GM21529 (cell line): ENCODE data around the gene PIPOX.

Experiments
- ATAC-seq: cut with Tn5 transposase; IDR thresholded peaks from one replicate; pipeline ENCODE4 v1.9.1; 2021; ENCODE audit not compliant: unreplicated experiment

PIPOX gene

DNA sequence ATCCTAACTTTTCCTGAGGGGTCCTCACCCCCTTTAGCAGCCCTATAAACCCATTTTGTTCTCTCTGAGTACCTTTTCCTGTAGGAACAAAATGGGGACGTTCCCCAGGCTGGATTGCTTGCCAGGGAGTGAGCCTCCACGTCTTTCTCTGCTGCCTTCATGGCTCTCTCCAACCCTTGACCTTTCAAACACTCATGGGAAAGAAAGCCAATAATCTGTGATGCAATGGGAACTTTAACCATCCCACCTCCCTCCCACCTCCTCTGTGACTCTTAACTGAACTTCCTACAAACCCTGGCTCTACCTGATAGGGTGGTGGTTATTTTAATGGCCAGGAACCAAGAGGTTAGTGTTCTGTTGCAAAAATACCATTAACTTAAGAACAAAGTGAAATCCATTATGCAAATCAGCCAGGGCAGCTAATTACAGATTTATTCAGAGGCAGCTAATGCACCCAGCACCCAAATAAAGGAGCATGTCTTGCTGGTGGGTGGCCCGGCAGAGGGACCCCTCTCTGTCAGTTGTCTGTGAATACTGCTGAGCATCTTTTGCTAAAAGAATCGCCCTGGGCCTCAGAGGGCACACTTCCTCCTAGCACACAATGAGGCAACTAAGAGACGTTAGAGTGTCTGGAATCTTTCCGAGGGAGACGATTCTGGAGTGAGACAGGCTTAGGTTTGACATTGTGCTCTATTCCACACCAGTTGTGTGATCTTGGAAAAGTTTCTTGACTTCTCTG, 3.0 kb downstream of the PIPOX start:
- no peak for ATAC-seq

DNA sequence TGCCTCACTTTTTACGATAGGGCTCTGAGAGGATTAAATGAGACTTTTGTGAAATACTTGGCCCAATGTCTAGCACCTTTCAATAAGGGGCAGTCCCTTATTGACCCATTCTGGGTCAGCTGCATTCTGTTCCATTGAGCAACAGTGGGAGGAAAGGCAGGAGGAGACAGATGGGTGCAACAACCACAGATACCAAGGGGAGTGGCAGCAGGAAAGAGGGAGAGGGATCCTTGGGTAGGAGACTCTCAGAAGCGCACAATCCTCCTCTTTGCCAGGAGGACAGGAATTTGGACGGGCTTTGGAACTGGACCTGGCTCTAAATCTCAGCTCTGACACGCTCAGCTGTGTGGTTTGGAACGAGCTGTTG, 3.5 kb downstream of the PIPOX start:
- ATAC-seq = no peak

GRCh38 chr17:29048440-29049368, 5.8 kb downstream of the PIPOX start:
- no peak for ATAC-seq

DNA sequence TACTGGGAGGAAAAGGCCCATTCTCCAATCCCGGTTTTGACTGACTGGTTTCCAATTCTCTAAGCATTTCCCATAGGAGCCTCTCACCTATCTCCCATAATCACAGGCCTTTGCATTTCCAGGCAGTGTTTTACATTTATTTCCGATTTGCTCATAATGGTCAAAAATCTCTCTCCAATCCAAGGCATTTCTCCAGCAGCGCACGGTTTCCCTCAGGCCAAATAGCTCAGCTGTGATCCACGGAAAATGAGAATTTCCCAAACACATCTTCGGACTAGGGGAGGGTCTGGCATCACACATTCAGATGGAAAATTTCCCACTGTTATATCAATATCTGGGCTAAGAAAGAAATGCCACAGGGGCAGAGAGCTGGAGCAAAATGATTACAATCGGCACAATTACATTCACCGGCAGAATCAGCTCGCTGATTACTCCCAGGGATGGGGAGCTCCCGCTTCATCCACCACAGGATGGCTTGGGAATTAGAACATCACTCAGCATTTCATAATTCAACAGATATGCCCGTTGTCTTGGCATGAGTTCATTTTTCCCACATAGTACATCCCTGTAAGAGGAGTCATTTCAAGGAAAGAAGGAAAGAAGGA, 6.7 kb downstream of the PIPOX start:
- ATAC-seq = no peak

GRCh38 chr17:29050176-29050575, 7.2 kb downstream of the PIPOX start:
- no peak for ATAC-seq

DNA sequence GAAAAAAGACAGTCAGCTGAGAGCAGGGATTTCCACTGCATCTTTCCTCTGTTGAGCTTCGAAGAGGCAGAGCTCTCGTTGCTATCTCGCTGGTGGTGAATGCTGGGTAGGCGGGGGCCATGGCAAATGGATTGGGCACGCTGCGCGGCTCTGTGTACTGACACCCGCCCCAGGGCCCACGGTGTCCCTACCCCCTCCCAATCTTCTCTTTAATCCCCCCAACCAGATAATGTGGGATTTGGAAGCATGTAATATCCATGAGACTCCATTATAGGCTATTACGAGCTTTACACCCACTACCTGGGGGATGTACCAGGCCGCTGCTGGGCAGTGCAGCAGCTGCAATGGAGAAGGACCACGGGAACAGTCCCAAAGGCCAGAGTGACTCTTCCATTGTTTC, 8.3 kb downstream of the PIPOX start:
- no peak for ATAC-seq

GRCh38 chr17:29051731-29052130, 8.8 kb downstream of the PIPOX start:
- no peak for ATAC-seq

DNA sequence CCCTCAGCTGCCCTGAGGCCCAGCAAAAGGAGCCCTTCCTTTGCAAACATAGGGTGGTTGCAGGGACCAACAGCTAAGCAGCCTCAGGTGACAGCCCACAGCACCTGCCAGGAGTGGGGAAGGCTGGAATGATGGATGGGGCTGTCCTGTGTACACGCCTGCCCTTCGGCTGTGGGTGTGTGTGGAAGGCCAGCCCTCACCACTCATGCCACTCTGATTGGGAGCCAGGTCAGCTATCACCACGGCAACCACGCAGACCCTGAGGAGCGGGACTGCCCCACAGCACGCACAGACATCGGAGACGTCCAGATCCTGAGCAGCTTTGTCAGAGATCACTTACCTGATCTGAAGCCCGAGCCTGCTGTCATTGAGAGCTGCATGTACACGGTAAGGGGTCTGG, 11.9 kb downstream of the PIPOX start:
- ATAC-seq = no peak

- no peak for ATAC-seq
Measured at GRCh38 chr17:29057361-29057760, 14.4 kb downstream of the PIPOX start.

DNA sequence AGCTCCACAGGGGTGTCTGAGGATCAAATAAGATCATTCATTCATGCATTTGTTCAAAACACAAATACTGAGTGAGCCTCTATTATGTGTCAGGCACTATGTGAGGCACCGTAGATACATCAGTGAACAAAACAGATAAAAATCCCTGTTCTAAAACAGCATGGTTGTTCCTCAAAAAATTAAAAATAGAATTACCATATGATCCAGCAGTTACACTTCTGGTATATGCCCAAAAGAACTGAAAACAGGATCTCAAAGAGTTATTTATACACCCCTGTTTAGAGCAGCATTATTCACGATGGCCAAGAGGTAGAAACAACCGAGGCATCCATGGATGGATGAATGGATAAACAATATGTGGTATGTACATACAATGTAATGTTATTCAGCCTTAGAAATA, 15.4 kb downstream of the PIPOX start:
- ATAC-seq = no peak

- no peak for ATAC-seq
Measured at GRCh38 chr17:29059281-29059680, 16.3 kb downstream of the PIPOX start.

GRCh38 chr17:29060475-29060874, 17.5 kb downstream of the PIPOX start:
- ATAC-seq = no peak

GRCh38 chr17:29061036-29061435, 18.1 kb downstream of the PIPOX start:
- no peak for ATAC-seq

GRCh38 chr17:29062215-29062614, 19.3 kb downstream of the PIPOX start:
- ATAC-seq = no peak

- ATAC-seq = no peak
Measured at GRCh38 chr17:29063992-29064391, 21.1 kb downstream of the PIPOX start.

- ATAC-seq = no peak
Measured at GRCh38 chr17:29066047-29066446, 23.1 kb downstream of the PIPOX start.

GRCh38 chr17:29066606-29067005, 23.7 kb downstream of the PIPOX start:
- ATAC-seq = no peak

GRCh38 chr17:29068818-29069217, 25.9 kb downstream of the PIPOX start:
- no peak for ATAC-seq

GRCh38 chr17:29069526-29070041, 26.6 kb downstream of the PIPOX start:
- no peak for ATAC-seq

- ATAC-seq = no peak
Measured at GRCh38 chr17:29070308-29070707, 27.4 kb downstream of the PIPOX start.

- ATAC-seq = no peak
Measured at GRCh38 chr17:29070781-29071180, 27.8 kb downstream of the PIPOX start.

DNA sequence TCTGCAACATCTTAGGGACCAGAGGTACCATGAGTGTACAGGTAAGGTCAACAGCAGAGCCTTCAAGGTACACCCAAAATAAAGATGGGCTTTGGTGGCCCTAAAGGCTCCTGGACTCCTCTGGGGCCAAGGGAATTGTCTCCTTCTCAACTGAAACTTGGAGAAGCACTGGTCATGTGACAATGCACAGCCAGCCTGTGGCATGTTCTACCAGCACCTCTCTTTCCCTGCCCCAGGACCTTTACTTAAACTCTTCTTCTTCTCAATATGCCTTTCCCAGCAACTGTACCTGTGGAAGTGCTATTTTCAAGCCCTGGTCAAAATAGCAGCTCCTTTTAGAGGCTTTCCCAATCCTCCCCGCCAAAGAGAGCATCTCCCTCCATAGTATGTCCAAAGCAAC, 28.4 kb downstream of the PIPOX start:
- ATAC-seq = no peak
